Left cardiac atrium (tissue), 4 donors: ENCODE measurements around the gene YIF1A. TPM values are rescaled to one million over a fixed set of nuclear protein-coding genes. Genes with fewer than 3 reads are reported as not detected.

ENCODE experiments used
- ATAC-seq, 2 donors: fragments of 200-7000 bp; cut with Tn5 transposase; one replicate each; pipeline ENCODE4 v1.9.1; 2020; ENCODE audit warnings: mild to moderate bottlenecking in 2 of 2, moderate library complexity in 2 of 2
- DNase-seq: peaks from one replicate; pipeline ENCODE4 v3.0.0-alpha.2; 2020
- intact Hi-C, 2 donors: fragments of 100-400 bp; cut with DNase I; formaldehyde crosslinking; loops; one replicate each; pipeline versions ENCODE4 v1.14.1 to v1.15.1; 2022 to 2023
- total RNA-seq, 2 donors: library from RNA; stranded (reverse); fragmentation: NEBNext Ultra II Directional; extraction: Animal tissue kit (Norgen Biotek cat#: 25700); gene quantifications; one replicate each; pipeline ENCODE4 v1.2.1, GENCODE V29; 2021
- donor health status: DM: no; HTN: yes; CAD: no.
- donor health status: DM: no; HTN: yes; CAD: no; lungs with severe emphysema.
- donor health status: DM: yes; HTN: yes; CAD: no.
- donor health status: Dilated cardiomyopathy.

YIF1A gene
- total RNA-seq, 2 donors from 2014 or later: 53.2 to 81.1 TPM

GRCh38 chr11:66235141-66235540 lies 53.8 kb downstream of the YIF1A start:
- no peak for DNase-seq
- intact Hi-C loops: no loop called here
- no peak for ATAC-seq

Other genes with a start within 250 kb of the YIF1A start
- 1 to 10 TPM; 7.8 to 9.8 TPM for gene GAL3ST3, start 240.0 kb downstream of the YIF1A start, total RNA-seq
- gene SF3B2, start 236.8 kb downstream of the YIF1A start, total RNA-seq: 100 to 1,000 TPM in 1 of 2 donors, 10 to 100 TPM in 1; 78.7 to 101 TPM
- 10 to 100 TPM; 51.6 to 74.4 TPM for gene PACS1, start 218.9 kb downstream of the YIF1A start, total RNA-seq
- 10 to 100 TPM; 25.8 to 32.1 TPM for gene KLC2, start 31.4 kb downstream of the YIF1A start, total RNA-seq
- gene RAB1B, start 20.5 kb downstream of the YIF1A start, total RNA-seq: 100 to 1,000 TPM; 114 to 115 TPM
- not detected for gene CNIH2, start 11.0 kb downstream of the YIF1A start, total RNA-seq
- 1 to 10 TPM in 1 of 2 donors, under 1 TPM in 1; 0.86 to 1.1 TPM for gene TMEM151A, start 2.8 kb upstream of the YIF1A start, total RNA-seq
- gene CD248, start 27.9 kb upstream of the YIF1A start, total RNA-seq: 10 to 100 TPM; 43.8 to 54.3 TPM
- 1 to 10 TPM; 2.2 to 4.6 TPM for gene RIN1, start 47.3 kb upstream of the YIF1A start, total RNA-seq
- 10 to 100 TPM; 14.9 to 19.3 TPM for gene BRMS1, start 56.0 kb upstream of the YIF1A start, total RNA-seq
- gene B4GAT1, start 58.5 kb upstream of the YIF1A start, total RNA-seq: 10 to 100 TPM; 37.9 to 41.1 TPM
- gene SLC29A2, start 82.6 kb upstream of the YIF1A start, total RNA-seq: 10 to 100 TPM; 15.1 to 16.6 TPM
- under 1 TPM; 0.18 to 0.68 TPM for gene NPAS4, start 131.9 kb upstream of the YIF1A start, total RNA-seq
- gene MRPL11, start 149.7 kb upstream of the YIF1A start, total RNA-seq: 10 to 100 TPM; 43.1 to 47.0 TPM
- 10 to 100 TPM in 1 of 2 donors, 1 to 10 TPM in 1; 9.1 to 11.0 TPM for gene PELI3, start 177.8 kb upstream of the YIF1A start, total RNA-seq
- gene DPP3, start 191.3 kb upstream of the YIF1A start, total RNA-seq: 10 to 100 TPM; 18.5 TPM
- gene BBS1, start 221.5 kb upstream of the YIF1A start, total RNA-seq: 10 to 100 TPM; 18.7 to 18.9 TPM